Adrenal gland (tissue), 12 donors: ENCODE data around the gene EPS8L1. TPM values are rescaled to one million over a fixed set of nuclear protein-coding genes. Genes with fewer than 3 reads are reported as not detected.
"Not testable (repeated sequence)": the region's sequence is repeated elsewhere in the genome, so short reads cannot be mapped to it uniquely, and the experiment has no call there.

Experiments used
- DNase-seq, 7 donors: peaks; one replicate each; pipeline ENCODE4 v3.0.0-alpha.2; 2019 to 2020
- H3K27ac ChIP-seq, 5 donors: fragments of 200-600 bp; sonication (generic) in 4 of 5; 1 replicate in 3 of 5; 2 replicates in 2 of 5; pipeline versions ENCODE4 v1.5.1 to v1.8.0; 2016 to 2020; ENCODE audit warnings: mild to moderate bottlenecking in 1 of 5
- H3K27me3 ChIP-seq: fragments of 200-600 bp; 2 replicates; pipeline ENCODE4 v1.8.0; 2021
- H3K36me3 ChIP-seq, 2 donors: fragments of 200-600 bp; replicated peaks in 1 of 2; 1 replicate in 1 of 2; 2 replicates in 1 of 2; pipeline versions ENCODE4 v1.5.1 to v1.8.0; 2018 to 2022
- H3K4me1 ChIP-seq, 2 donors: fragments of 200-600 bp; replicated peaks in 1 of 2; 1 replicate in 1 of 2; 2 replicates in 1 of 2; pipeline versions ENCODE4 v1.5.1 to v1.8.0; 2018 to 2021
- H3K4me3 ChIP-seq, 4 donors: fragments of 200-600 bp; sonication (generic) in 3 of 4; one replicate each; pipeline ENCODE4 v1.5.1; 2016 to 2018
- H3K9me3 ChIP-seq, 3 donors: fragments of 200-600 bp; sonication (generic) in 1 of 3; replicated peaks in 1 of 3; 1 replicate in 2 of 3; 2 replicates in 1 of 3; pipeline versions ENCODE4 v1.5.1 to v1.8.0; 2016 to 2021
- CTCF ChIP-seq, 6 experiments: fragments of 450-650 bp in 4 of 6; fragments of 200-600 bp in 2 of 6; sonication (generic) in 1 of 6; IDR thresholded peaks; 1 replicate in 5 of 6; 2 replicates in 1 of 6; pipeline versions ENCODE4 v1.5.1 to v1.8.0; 2016 to 2021; ENCODE audit warnings: antibody characterized with exemption in 6 of 6, mild to moderate bottlenecking in 2 of 6, moderate library complexity in 1 of 6
- POLR2A ChIP-seq, 2 donors: fragments of 450-650 bp; IDR thresholded peaks; one replicate each; pipeline ENCODE4 v1.6.1; 2017; ENCODE audit warnings: antibody characterized with exemption in 2 of 2, mild to moderate bottlenecking in 2 of 2, moderate library complexity in 1 of 2
- WGBS, 4 donors: extraction: QIAGEN DNeasy Blood & Tissue Kit in 2 of 4; methylation state at CpG; one replicate each; pipeline versions ENCODE4 v1.1.5 to v1.1.7; 2013 to 2017; 5-methylcytosine and 5-hydroxymethylcytosine counted together
- intact Hi-C, 2 donors: fragments of 100-400 bp; cut with DNase I; formaldehyde crosslinking; loops; one replicate each; pipeline versions ENCODE4 v1.14.1 to v1.15.0; 2022 to 2023
- polyA plus RNA-seq, 3 donors: library from polyadenylated mRNA; stranded (reverse); fragments of 200-250 nt in 2 of 3; fragments of 350-450 nt in 1 of 3; fragmentation: Illumina TruSeq in 1 of 3; extraction: RNeasy Lipid Tissue Mini Kit (QIAGEN cat#74804) in 1 of 3; gene quantifications; one replicate each; pipeline ENCODE4 v1.2.3, GENCODE V29; 2013 to 2014
- total RNA-seq, 9 donors: library from RNA; depleted of rRNA in 4 of 9; stranded (reverse); fragments of >200 nt in 4 of 9; fragments of 120-200 nt in 1 of 9; fragmentation: NEBNext Ultra II Directional in 1 of 9; extraction: Animal tissue kit (Norgen Biotek cat#: 25700) in 1 of 9; gene quantifications; one replicate each; pipeline versions ENCODE4 v1.1.0 to v1.2.4, GENCODE V29; 2013 to 2023
- donor health status: healthy with polysubstance abuse.
- donor health status: Bipolar disorder and iron deficiency.
- donor health status: DM: yes; HTN: yes; CAD: no.
- donor health status: DM: no; HTN: no; CAD: no.
- donor health status: DM: no; HTN: no; CAD: no.
- donor health status: DM: yes; HTN: yes; CAD: no.

EPS8L1 gene
- total and polyA plus RNA-seq, 12 donors = 0.60 to 8.0 (median 2.2) TPM; not detected in 2

- H3K27me3 ChIP-seq = no peaks in the 10 kb centered on the region
- no peaks in the 10 kb centered on the region for H3K36me3 ChIP-seq
- TF ChIP-seq POLR2A (IDR thresholded peaks at IDR 0.05) = no peak
- no peak for TF ChIP-seq CTCF (IDR thresholded peaks at IDR 0.05)
- H3K27ac ChIP-seq = no peak overlapping the region
- H3K4me1 ChIP-seq = no peaks in the 10 kb centered on the region
- H3K9me3 ChIP-seq = no peaks in the 10 kb centered on the region
- 78 to 84% (median 80%) methylated on average over 6 to 7 of the region's 7 CpGs for WGBS, 4 donors
- intact Hi-C loops = no loop called here
- DNase-seq = no peak
- no peak overlapping the region for H3K4me3 ChIP-seq
These were observed 44.5 kb upstream of the EPS8L1 start for GRCh38 chr19:55031178-55031577.

GRCh38 chr19:55032170-55032800 lies 43.4 kb upstream of the EPS8L1 start:
- no peak for DNase-seq

GRCh38 chr19:55032976-55033643 lies 42.6 kb upstream of the EPS8L1 start:
- H3K27ac ChIP-seq, H3K4me1 ChIP-seq, H3K4me3 ChIP-seq, intact Hi-C loops, DNase-seq, H3K9me3 ChIP-seq, H3K36me3 ChIP-seq, H3K27me3 ChIP-seq: not testable (repeated sequence)
- 89 to 93% (median 91%) methylated on average over 56 to 70 of the region's 70 CpGs for WGBS, 4 donors

More at GRCh38 chr19:55032170-55032800, 43.4 kb upstream of the EPS8L1 start:
- intact Hi-C loops = no loop called here
- TF ChIP-seq POLR2A (IDR thresholded peaks at IDR 0.05) (no peak), CTCF (IDR thresholded peaks at IDR 0.05) (no peak)
- H3K27ac ChIP-seq = no peak overlapping the region
- WGBS, 4 donors = 79 to 92% (median 84%) methylated on average over 16 to 22 of the region's 22 CpGs
- H3K27me3 ChIP-seq = no peaks in the 10 kb centered on the region
- H3K4me3 ChIP-seq = no peak overlapping the region
- no peaks in the 10 kb centered on the region for H3K4me1 ChIP-seq
- H3K36me3 ChIP-seq = no peaks in the 10 kb centered on the region
- no peaks in the 10 kb centered on the region for H3K9me3 ChIP-seq

GRCh38 chr19:55034751-55035150 lies 40.9 kb upstream of the EPS8L1 start:
- no peak for TF ChIP-seq CTCF (IDR thresholded peaks at IDR 0.05)
- TF ChIP-seq POLR2A (IDR thresholded peaks at IDR 0.05) = no peak
- WGBS, 4 donors = 89 to 92% (median 91%) methylated on average over 13 of the region's 13 CpGs
- Histone ChIP-seq H3K36me3 (no peaks in the 10 kb centered on the region), H3K27me3 (no peaks in the 10 kb centered on the region), H3K4me1 (no peaks in the 10 kb centered on the region), H3K4me3 (no peak overlapping the region), H3K9me3 (no peaks in the 10 kb centered on the region), H3K27ac (no peak overlapping the region)
- intact Hi-C loops = no loop called here
- no peak for DNase-seq

GRCh38 chr19:55036058-55036457 lies 39.6 kb upstream of the EPS8L1 start:
- DNase-seq = no peak
- Histone ChIP-seq H3K36me3 (no peaks in the 10 kb centered on the region), H3K9me3 (no peaks in the 10 kb centered on the region), H3K4me1 (no peaks in the 10 kb centered on the region), H3K4me3 (no peak overlapping the region), H3K27me3 (no peaks in the 10 kb centered on the region), H3K27ac (no peak overlapping the region)
- WGBS, 4 donors = 69 to 88% (median 83%) methylated on average over 2 of the region's 2 CpGs
- TF ChIP-seq CTCF (IDR thresholded peaks at IDR 0.05) (no peak), POLR2A (IDR thresholded peaks at IDR 0.05) (no peak)
- intact Hi-C loops = no loop called here

GRCh38 chr19:55037603-55038002 lies 38.1 kb upstream of the EPS8L1 start:
- H3K27ac ChIP-seq, H3K9me3 ChIP-seq, intact Hi-C loops, H3K27me3 ChIP-seq, H3K36me3 ChIP-seq, H3K4me3 ChIP-seq, DNase-seq, H3K4me1 ChIP-seq: not testable (repeated sequence)
- 71 to 87% (median 80%) methylated on average over 4 to 6 of the region's 6 CpGs for WGBS, 4 donors

- H3K4me3 ChIP-seq, intact Hi-C loops, H3K27me3 ChIP-seq, H3K9me3 ChIP-seq, DNase-seq, H3K27ac ChIP-seq, H3K4me1 ChIP-seq: not testable (repeated sequence)
- H3K36me3 ChIP-seq = peaks cover 0 to 17% of the 10 kb centered on the region in 2 donors
- 86 to 90% (median 87%) methylated on average over 12 of the region's 12 CpGs for WGBS, 4 donors
These were observed 35.0 kb upstream of the EPS8L1 start for GRCh38 chr19:55040654-55041053.
